Neural progenitor cell (in vitro differentiated cells): ENCODE data around the gene TAS2R14. TPM values are rescaled to one million over a fixed set of nuclear protein-coding genes. Genes with fewer than 3 reads are reported as not detected.

Source experiments
- DNase-seq: peaks from one replicate; pipeline ENCODE4 v3.0.0-alpha.2; 2016; ENCODE audit warnings: low spot score
- H2AFZ ChIP-seq: fragments of 200-600 bp; sonication (generic); replicated peaks from 2 replicates; pipeline ENCODE4 v1.6.1; 2016; ENCODE audit warnings: antibody characterized with exemption
- H3F3A ChIP-seq: fragments of 200-600 bp; sonication (generic); 2 replicates; pipeline ENCODE4 v1.6.1; 2016; ENCODE audit warnings: antibody characterized with exemption, low read depth
- H3K27ac ChIP-seq: fragments of 200-600 bp; sonication (generic); 2 replicates; pipeline ENCODE4 v1.5.1; 2016; ENCODE audit warnings: mild to moderate bottlenecking
- H3K27me3 ChIP-seq: fragments of 200-600 bp; sonication (generic); 2 replicates; pipeline ENCODE4 v1.6.1; 2016; ENCODE audit warnings: mild to moderate bottlenecking, moderate library complexity
- H3K36me3 ChIP-seq: fragments of 200-600 bp; sonication (generic); 2 replicates; pipeline ENCODE4 v1.5.1; 2016
- H3K4me1 ChIP-seq: fragments of 200-600 bp; sonication (generic); 2 replicates; pipeline ENCODE4 v1.6.1; 2016; ENCODE audit warnings: mixed run types
- H3K4me2 ChIP-seq: fragments of 200-600 bp; sonication (generic); 2 replicates; pipeline ENCODE4 v1.6.1; 2016
- H3K4me3 ChIP-seq: fragments of 200-600 bp; sonication (generic); 2 replicates; pipeline ENCODE4 v1.5.1; 2016
- H3K79me2 ChIP-seq: fragments of 200-600 bp; sonication (generic); 2 replicates; pipeline ENCODE4 v1.6.1; 2016; ENCODE audit warnings: low read depth
- H3K9ac ChIP-seq: fragments of 200-600 bp; sonication (generic); 2 replicates; pipeline ENCODE4 v1.6.1; 2016
- H3K9me3 ChIP-seq: fragments of 200-600 bp; sonication (generic); 2 replicates; pipeline ENCODE4 v1.5.1; 2016; ENCODE audit warnings: low read depth
- H4K20me1 ChIP-seq: fragments of 200-600 bp; sonication (generic); 2 replicates; pipeline ENCODE4 v1.6.1; 2016; ENCODE audit warnings: low read depth
- H3K27ac Mint-ChIP-seq: 3 replicates; pipeline ENCODE4 v1.8.0; 2021; ENCODE audit warnings: mixed read lengths
- H3K27me3 Mint-ChIP-seq: 2 replicates; pipeline ENCODE4 v1.8.0; 2022; ENCODE audit warnings: low read depth, mild to moderate bottlenecking, inconsistent platforms, moderate library complexity, mixed read lengths; ENCODE audit not compliant: insufficient read depth
- H3K36me3 Mint-ChIP-seq: 3 replicates; pipeline ENCODE4 v1.8.0; 2021; ENCODE audit warnings: mixed read lengths
- H3K4me1 Mint-ChIP-seq: 3 replicates; pipeline ENCODE4 v1.8.0; 2021; ENCODE audit warnings: mixed read lengths
- H3K4me3 Mint-ChIP-seq: 3 replicates; pipeline ENCODE4 v1.8.0; 2021; ENCODE audit warnings: mild to moderate bottlenecking, moderate library complexity, mixed read lengths
- H3K9me3 Mint-ChIP-seq: 3 replicates; pipeline ENCODE4 v1.8.0; 2020; ENCODE audit warnings: mixed read lengths
- CTCF ChIP-seq: fragments of 200-600 bp; sonication (generic); IDR thresholded peaks from 2 replicates; pipeline ENCODE4 v1.5.1; 2017; ENCODE audit warnings: antibody characterized with exemption, mild to moderate bottlenecking
- EZH2 ChIP-seq: fragments of 200-600 bp; sonication (generic); IDR thresholded peaks from 2 replicates; pipeline ENCODE4 v1.6.1; 2017; ENCODE audit warnings: antibody characterized with exemption, mild to moderate bottlenecking, moderate library complexity
- EZH2phosphoT487 ChIP-seq: fragments of 200-600 bp; sonication (generic); IDR thresholded peaks from 2 replicates; pipeline ENCODE4 v1.6.1; 2017; ENCODE audit warnings: antibody characterized with exemption
- total RNA-seq: library from RNA; depleted of rRNA; stranded (reverse); fragments of >200 nt; gene quantifications from 2 replicates; pipeline ENCODE4 v1.2.3, GENCODE V29; 2015; ENCODE audit warnings: low replicate concordance

The TAS2R14 gene
- total RNA-seq, 1 donor from 2014 or later, result 7.0 TPM

GRCh38 chr12:10941916-10942607, 3.0 kb upstream of the TAS2R14 start:
- no peak for DNase-seq
- no peak overlapping the region for H3K4me3 ChIP-seq
- Mint-ChIP-seq H3K27ac (no peak overlapping the region), H3K4me3 (no peak overlapping the region), H3K4me1 (peaks cover 3% of the 10 kb centered on the region), H3K9me3 (peaks cover 30% of the 10 kb centered on the region), H3K27me3 (peaks cover 4% of the 10 kb centered on the region), H3K36me3 (peaks cover 16% of the 10 kb centered on the region)
- TF ChIP-seq EZH2, result no peak
- TF ChIP-seq EZH2phosphoT487, result no peak
- no peak for TF ChIP-seq CTCF
- no peak overlapping the region for H2AFZ ChIP-seq
- no peaks in the 10 kb centered on the region for H3K27me3 ChIP-seq
- H3K79me2 ChIP-seq, result no peaks in the 10 kb centered on the region
- no peaks in the 10 kb centered on the region for H4K20me1 ChIP-seq
- no peaks in the 10 kb centered on the region for H3K36me3 ChIP-seq
- no peak overlapping the region for H3K9ac ChIP-seq
- H3F3A ChIP-seq, result no peaks in the 10 kb centered on the region
- no peaks in the 10 kb centered on the region for H3K4me1 ChIP-seq
- H3K27ac ChIP-seq, result no peak overlapping the region
- no peak overlapping the region for H3K4me2 ChIP-seq
- peaks cover 9% of the 10 kb centered on the region for H3K9me3 ChIP-seq

DNA sequence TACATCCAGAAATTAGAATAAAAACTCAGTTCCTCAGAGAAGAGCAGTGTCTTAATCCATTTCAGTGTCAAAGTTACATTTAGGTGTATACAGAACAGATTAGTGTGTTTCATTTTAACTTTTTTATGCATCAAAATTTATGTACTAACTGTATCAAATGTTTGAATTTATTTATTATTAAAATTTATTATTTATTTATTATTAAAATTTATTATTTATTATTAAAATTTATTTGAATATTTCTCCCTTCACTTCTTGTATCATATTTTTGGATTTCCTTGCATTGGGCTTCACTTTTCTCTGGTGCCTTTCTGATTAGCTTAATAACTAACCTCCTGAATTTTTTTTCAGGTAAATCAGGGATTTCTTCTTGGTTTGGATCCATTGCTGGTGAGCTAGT, 2.3 kb upstream of the TAS2R14 start:
- H3K4me1 Mint-ChIP-seq, result peaks cover 3% of the 10 kb centered on the region
- no peak overlapping the region for H3K4me2 ChIP-seq
- no peak overlapping the region for H3K9ac ChIP-seq
- H3K9me3 ChIP-seq, result peaks cover 2% of the 10 kb centered on the region
- no peak for DNase-seq
- peaks cover 4% of the 10 kb centered on the region for H3K27me3 Mint-ChIP-seq
- H3K9me3 Mint-ChIP-seq, result peaks cover 23% of the 10 kb centered on the region
- no peak overlapping the region for H3K4me3 ChIP-seq
- no peak overlapping the region for H3K27ac ChIP-seq
- H3K27ac Mint-ChIP-seq, result no peak overlapping the region
- peaks cover 11% of the 10 kb centered on the region for H3K36me3 Mint-ChIP-seq
- H3K27me3 ChIP-seq, result no peaks in the 10 kb centered on the region
- H3K79me2 ChIP-seq, result no peaks in the 10 kb centered on the region
- H4K20me1 ChIP-seq, result no peaks in the 10 kb centered on the region
- H3F3A ChIP-seq, result no peaks in the 10 kb centered on the region
- no peaks in the 10 kb centered on the region for H3K36me3 ChIP-seq
- no peak overlapping the region for H3K4me3 Mint-ChIP-seq
- H2AFZ ChIP-seq, result no peak overlapping the region
- no peak for TF ChIP-seq EZH2
- TF ChIP-seq EZH2phosphoT487, result no peak
- TF ChIP-seq CTCF, result no peak
- H3K4me1 ChIP-seq, result no peaks in the 10 kb centered on the region

GRCh38 chr12:10940389-10940788, 1.3 kb upstream of the TAS2R14 start:
- Histone ChIP-seq H3K27me3 (no peaks in the 10 kb centered on the region), H3K9ac (no peak overlapping the region), H4K20me1 (no peaks in the 10 kb centered on the region), H2AFZ (no peak overlapping the region), H3K79me2 (no peaks in the 10 kb centered on the region), H3F3A (no peaks in the 10 kb centered on the region), H3K36me3 (no peaks in the 10 kb centered on the region), H3K27ac (no peak overlapping the region), H3K4me3 (no peak overlapping the region), H3K9me3 (no peaks in the 10 kb centered on the region), H3K4me1 (no peaks in the 10 kb centered on the region), H3K4me2 (no peak overlapping the region)
- TF ChIP-seq EZH2 (no peak), EZH2phosphoT487 (no peak), CTCF (no peak)
- no peak overlapping the region for H3K4me3 Mint-ChIP-seq
- peaks cover 4% of the 10 kb centered on the region for H3K27me3 Mint-ChIP-seq
- peaks cover 15% of the 10 kb centered on the region for H3K9me3 Mint-ChIP-seq
- H3K4me1 Mint-ChIP-seq, result peaks cover 3% of the 10 kb centered on the region
- H3K27ac Mint-ChIP-seq, result no peak overlapping the region
- no peak for DNase-seq
- peaks cover 7% of the 10 kb centered on the region for H3K36me3 Mint-ChIP-seq
